T47D (cell line): ENCODE results near the gene CHMP1B.
"Not testable (repeated sequence)": the region's sequence is repeated elsewhere in the genome, so short reads cannot be mapped to it uniquely, and the experiment has no call there.

Source experiments
- DNase-seq, 2 experiments: peaks; one replicate each; pipeline versions ENCODE4 v3.0.0 to v3.0.0-alpha.2; 2011 to 2012; ENCODE audit warnings: low read depth in 1 of 2, low spot score in 1 of 2
- JUND ChIP-seq: IDR thresholded peaks from 2 replicates; pipeline ENCODE4 v1.6.1; 2012; ENCODE audit warnings: low read depth
- in situ Hi-C: cut with HindIII; loops from 2 replicates; pipeline ENCODE4 v1.10.0; 2016; ENCODE audit warnings: low sequenced_read_pairs, low pct_unique_long_range_greater_than_20kb

Gene CHMP1B

GRCh38 chr18:11882636-11883035 lies 31.4 kb downstream of the CHMP1B start:
- in situ Hi-C loops = no loop called here
- no peak for DNase-seq
- TF ChIP-seq JUND = no peak

- no peak for DNase-seq
- in situ Hi-C loops = no loop called here
- no peak for TF ChIP-seq JUND
Observed at GRCh38 chr18:11883153-11883552, 31.9 kb downstream of the CHMP1B start.

- in situ Hi-C loops = no loop called here
- TF ChIP-seq JUND = no peak
- DNase-seq = no peak
Observed at GRCh38 chr18:11884396-11885030, 33.3 kb downstream of the CHMP1B start.

- no peak for DNase-seq
- in situ Hi-C loops = no loop called here
- TF ChIP-seq JUND = no peak
Observed at GRCh38 chr18:11885278-11885947, 34.2 kb downstream of the CHMP1B start.

GRCh38 chr18:11886577-11887110 lies 35.4 kb downstream of the CHMP1B start:
- no peak for DNase-seq
- no peak for TF ChIP-seq JUND
- in situ Hi-C loops = no loop called here

- in situ Hi-C loops = no loop called here
- no peak for DNase-seq
- no peak for TF ChIP-seq JUND
Observed at GRCh38 chr18:11887328-11888128, 36.3 kb downstream of the CHMP1B start.

GRCh38 chr18:11888726-11889125 lies 37.5 kb downstream of the CHMP1B start:
- no peak for DNase-seq
- in situ Hi-C loops = no loop called here
- no peak for TF ChIP-seq JUND

- DNase-seq = no peak
- no peak for TF ChIP-seq JUND
- in situ Hi-C loops = no loop called here
Observed at GRCh38 chr18:11889284-11889683, 38.1 kb downstream of the CHMP1B start.

GRCh38 chr18:11891737-11892136 lies 40.5 kb downstream of the CHMP1B start:
- in situ Hi-C loops = no loop called here
- DNase-seq = no peak
- TF ChIP-seq JUND = no peak

GRCh38 chr18:11892438-11892837 lies 41.2 kb downstream of the CHMP1B start:
- in situ Hi-C loops, DNase-seq: not testable (repeated sequence)

GRCh38 chr18:11897781-11898180 lies 46.6 kb downstream of the CHMP1B start:
- no peak for DNase-seq
- in situ Hi-C loops = no loop called here
- no peak for TF ChIP-seq JUND

GRCh38 chr18:11899063-11899462 lies 47.9 kb downstream of the CHMP1B start:
- TF ChIP-seq JUND = no peak
- in situ Hi-C loops = no loop called here
- no peak for DNase-seq
